OCI-LY3 (cell line): ENCODE results near the gene RNF13.

Experiments
- H2AFZ ChIP-seq: fragments of 200-600, 300-600 bp; shearing (Covaris generic); 2 replicates; pipeline ENCODE4 v1.6.0; 2014; ENCODE audit warnings: antibody characterized with exemption, low read depth, low read length
- H3K27ac ChIP-seq: fragments of 200-600, 300-600 bp; sonication (generic); 2 replicates; pipeline ENCODE4 v1.5.1; 2014; ENCODE audit warnings: mild to moderate bottlenecking, low read length, moderate library complexity, mixed read lengths
- H3K27me3 ChIP-seq: fragments of 200-600, 300-600 bp; sonication (generic); 2 replicates; pipeline ENCODE4 v1.6.1; 2014; ENCODE audit warnings: low read depth, low read length, mixed read lengths
- H3K36me3 ChIP-seq: fragments of 200-600, 300-600 bp; sonication (generic); replicated peaks from 2 replicates; pipeline ENCODE3; 2014; ENCODE audit warnings: low read depth, low read length, mixed read lengths
- H3K4me1 ChIP-seq: fragments of 300-600, 200-600 bp; sonication (generic); 2 replicates; pipeline ENCODE4 v1.6.1; 2014; ENCODE audit warnings: low read length, mixed read lengths
- H3K4me2 ChIP-seq: fragments of 200-600, 300-600 bp; sonication (generic); 2 replicates; pipeline ENCODE4 v1.6.1; 2014; ENCODE audit warnings: low read length, mixed read lengths
- H3K4me3 ChIP-seq: fragments of 300-600, 200-600 bp; sonication (generic); 2 replicates; pipeline ENCODE4 v1.5.1; 2014; ENCODE audit warnings: antibody characterized with exemption, mild to moderate bottlenecking, low read length, moderate library complexity
- H3K79me2 ChIP-seq: fragments of 300-600, 200-600 bp; shearing (Covaris generic); 2 replicates; pipeline ENCODE4 v1.6.1; 2014; ENCODE audit warnings: mild to moderate bottlenecking, low read length, mixed read lengths
- H3K9ac ChIP-seq: fragments of 300-600, 200-600 bp; shearing (Covaris generic); 2 replicates; pipeline ENCODE4 v1.6.0; 2014; ENCODE audit warnings: mild to moderate bottlenecking, low read length, moderate library complexity
- H3K9me3 ChIP-seq: fragments of 200-600, 300-600 bp; shearing (Covaris generic); 2 replicates; pipeline ENCODE4 v1.6.1; 2014; ENCODE audit warnings: low read length, mixed read lengths; ENCODE audit not compliant: insufficient read depth
- H4K20me1 ChIP-seq: fragments of 200-600, 300-600 bp; sonication (generic); 2 replicates; pipeline ENCODE4 v1.6.1; 2016; ENCODE audit warnings: low read length, mixed read lengths; ENCODE audit not compliant: insufficient read depth
- CTCF ChIP-seq: fragments of 200-600, 300-600 bp; sonication (generic); IDR thresholded peaks from 2 replicates; pipeline ENCODE4 v1.5.1; 2014; ENCODE audit warnings: antibody characterized with exemption, low read length, low read depth
- EZH2phosphoT487 ChIP-seq: fragments of 200-600 bp; shearing (Covaris generic); IDR thresholded peaks from 2 replicates; pipeline ENCODE4 v1.6.1; 2018; ENCODE audit warnings: antibody characterized with exemption, mixed run types, low read depth

RNF13 gene

GRCh38 chr3:149771652-149772271 is 41.3 kb upstream of the RNF13 start:
- H3K36me3 ChIP-seq, result no peaks in the 10 kb centered on the region
- H3K9me3 ChIP-seq, result no peaks in the 10 kb centered on the region
- no peaks in the 10 kb centered on the region for H4K20me1 ChIP-seq
- H2AFZ ChIP-seq, result no peak overlapping the region
- H3K4me3 ChIP-seq, result no peak overlapping the region
- no peak overlapping the region for H3K4me2 ChIP-seq
- H3K4me1 ChIP-seq, result no peaks in the 10 kb centered on the region
- peaks cover 12% of the 10 kb centered on the region; the same call in 1 of the 2 replicates for H3K27me3 ChIP-seq
- H3K79me2 ChIP-seq, result no peaks in the 10 kb centered on the region
- no peak overlapping the region for H3K27ac ChIP-seq
- no peak for TF ChIP-seq EZH2phosphoT487
- peak; percentile 68 for TF ChIP-seq CTCF
- no peak overlapping the region for H3K9ac ChIP-seq

GRCh38 chr3:149772861-149773260 is 40.2 kb upstream of the RNF13 start:
- Histone ChIP-seq H3K27ac (no peak overlapping the region), H3K36me3 (no peaks in the 10 kb centered on the region), H3K4me1 (no peaks in the 10 kb centered on the region), H3K4me3 (no peak overlapping the region), H4K20me1 (no peaks in the 10 kb centered on the region), H3K9me3 (no peaks in the 10 kb centered on the region), H3K79me2 (no peaks in the 10 kb centered on the region), H3K27me3 (peaks cover 7% of the 10 kb centered on the region; the same call in 1 of the 2 replicates), H3K9ac (no peak overlapping the region), H3K4me2 (no peak overlapping the region), H2AFZ (no peak overlapping the region)
- TF ChIP-seq CTCF (no peak), EZH2phosphoT487 (no peak)

- no peak overlapping the region for H3K4me3 ChIP-seq
- no peaks in the 10 kb centered on the region for H3K36me3 ChIP-seq
- TF ChIP-seq CTCF (no peak), EZH2phosphoT487 (no peak)
- no peak overlapping the region for H3K4me2 ChIP-seq
- no peaks in the 10 kb centered on the region for H3K79me2 ChIP-seq
- H3K9ac ChIP-seq, result no peak overlapping the region
- H3K9me3 ChIP-seq, result no peaks in the 10 kb centered on the region
- H3K4me1 ChIP-seq, result peaks cover 6% of the 10 kb centered on the region
- H3K27ac ChIP-seq, result no peak overlapping the region
- H2AFZ ChIP-seq, result no peak overlapping the region
- no peaks in the 10 kb centered on the region for H3K27me3 ChIP-seq
- H4K20me1 ChIP-seq, result no peaks in the 10 kb centered on the region
Observed at GRCh38 chr3:149776170-149776569, 36.8 kb upstream of the RNF13 start.

- Histone ChIP-seq H2AFZ (no peak overlapping the region), H3K4me1 (peaks cover 13% of the 10 kb centered on the region), H3K36me3 (no peaks in the 10 kb centered on the region), H3K27me3 (no peaks in the 10 kb centered on the region), H4K20me1 (no peaks in the 10 kb centered on the region), H3K27ac (no peak overlapping the region), H3K9me3 (no peaks in the 10 kb centered on the region), H3K9ac (no peak overlapping the region), H3K4me2 (no peak overlapping the region), H3K4me3 (no peak overlapping the region), H3K79me2 (no peaks in the 10 kb centered on the region)
- no peak for TF ChIP-seq EZH2phosphoT487
Observed at GRCh38 chr3:149777414-149778214, 35.4 kb upstream of the RNF13 start.
